ENCODE measurements around the gene SBF2. TPM values are rescaled to one million over a fixed set of nuclear protein-coding genes. Genes with fewer than 3 reads are reported as not detected.

The SBF2 gene
- total RNA-seq, 4 donors from 2014 or later = 19.3 to 28.1 (median 25.8) TPM

- Histone ChIP-seq H3K36me3 (no peaks in the 10 kb centered on the region), H3K4me3 (no peak overlapping the region), H3K9me3 (no peaks in the 10 kb centered on the region), H3K27me3 (no peaks in the 10 kb centered on the region), H3K27ac (no peak overlapping the region), H3K4me1 (peaks cover 16 to 21% of the 10 kb centered on the region in 2 donors)
- intact Hi-C loops (cut with DNase I; ENCODE audit: low total_unique reads) (no loop called here), in situ Hi-C loops (cut with MboI; ENCODE audit: low sequenced_read_pairs in 4 of 4) (loop anchor here in 1 of 4 donors (25.0 kb wide), 1 partner anchor 90 kb away; the partner anchor contains the start of gene ADM)
- TF ChIP-seq, protein P1, sequence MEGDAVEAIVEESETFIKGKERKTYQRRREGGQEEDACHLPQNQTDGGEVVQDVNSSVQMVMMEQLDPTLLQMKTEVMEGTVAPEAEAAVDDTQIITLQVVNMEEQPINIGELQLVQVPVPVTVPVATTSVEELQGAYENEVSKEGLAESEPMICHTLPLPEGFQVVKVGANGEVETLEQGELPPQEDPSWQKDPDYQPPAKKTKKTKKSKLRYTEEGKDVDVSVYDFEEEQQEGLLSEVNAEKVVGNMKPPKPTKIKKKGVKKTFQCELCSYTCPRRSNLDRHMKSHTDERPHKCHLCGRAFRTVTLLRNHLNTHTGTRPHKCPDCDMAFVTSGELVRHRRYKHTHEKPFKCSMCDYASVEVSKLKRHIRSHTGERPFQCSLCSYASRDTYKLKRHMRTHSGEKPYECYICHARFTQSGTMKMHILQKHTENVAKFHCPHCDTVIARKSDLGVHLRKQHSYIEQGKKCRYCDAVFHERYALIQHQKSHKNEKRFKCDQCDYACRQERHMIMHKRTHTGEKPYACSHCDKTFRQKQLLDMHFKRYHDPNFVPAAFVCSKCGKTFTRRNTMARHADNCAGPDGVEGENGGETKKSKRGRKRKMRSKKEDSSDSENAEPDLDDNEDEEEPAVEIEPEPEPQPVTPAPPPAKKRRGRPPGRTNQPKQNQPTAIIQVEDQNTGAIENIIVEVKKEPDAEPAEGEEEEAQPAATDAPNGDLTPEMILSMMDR (IDR thresholded peaks at IDR 0.05 in 4 of 5, conservative IDR thresholded peaks at IDR 0.05 in 1 of 5) = no peak
- TF ChIP-seq POLR2A (IDR thresholded peaks at IDR 0.05) = no peak
- DNase-seq (no peak), ATAC-seq (no peak)
These were observed 71.6 kb downstream of the SBF2 start for GRCh38 chr11:10222399-10222798.

DNA sequence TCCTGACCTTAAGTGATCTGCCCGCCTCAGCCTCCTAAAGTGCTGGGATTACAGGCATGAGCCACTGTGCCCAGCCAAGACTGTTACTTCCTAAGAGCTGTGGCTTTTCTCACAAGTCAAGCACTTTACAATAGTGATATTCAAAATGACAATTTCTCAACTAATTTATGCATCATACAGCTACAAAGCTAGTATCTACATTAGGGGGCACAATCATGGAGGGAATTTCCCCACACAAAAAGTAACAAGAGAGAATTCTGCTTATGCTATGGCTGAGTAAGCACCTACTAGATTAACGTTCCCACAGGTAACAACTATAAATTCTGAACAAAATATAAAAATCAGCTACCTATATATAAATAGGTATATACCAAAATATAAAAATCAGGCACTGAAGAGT is 72.7 kb downstream of the SBF2 start:
- no peaks in the 10 kb centered on the region for H3K36me3 ChIP-seq
- H3K27ac ChIP-seq = no peak overlapping the region
- no peaks in the 10 kb centered on the region for H3K9me3 ChIP-seq
- no peaks in the 10 kb centered on the region for H3K27me3 ChIP-seq
- no peak for TF ChIP-seq POLR2A (IDR thresholded peaks at IDR 0.05)
- TF ChIP-seq, protein P1 (IDR thresholded peaks at IDR 0.05 in 4 of 5, conservative IDR thresholded peaks at IDR 0.05 in 1 of 5) = no peak
- no peak overlapping the region for H3K4me3 ChIP-seq
- in situ Hi-C loops (cut with MboI; ENCODE audit: low sequenced_read_pairs in 4 of 4) = loop anchor here in 1 of 4 donors (25.0 kb wide), 1 partner anchor 91 kb away; the partner anchor contains the start of gene ADM
- ATAC-seq (no peak), DNase-seq (no peak)
- peaks cover 16 to 21% of the 10 kb centered on the region in 2 donors for H3K4me1 ChIP-seq
- intact Hi-C loops (cut with DNase I; ENCODE audit: low total_unique reads) = no loop called here

DNA sequence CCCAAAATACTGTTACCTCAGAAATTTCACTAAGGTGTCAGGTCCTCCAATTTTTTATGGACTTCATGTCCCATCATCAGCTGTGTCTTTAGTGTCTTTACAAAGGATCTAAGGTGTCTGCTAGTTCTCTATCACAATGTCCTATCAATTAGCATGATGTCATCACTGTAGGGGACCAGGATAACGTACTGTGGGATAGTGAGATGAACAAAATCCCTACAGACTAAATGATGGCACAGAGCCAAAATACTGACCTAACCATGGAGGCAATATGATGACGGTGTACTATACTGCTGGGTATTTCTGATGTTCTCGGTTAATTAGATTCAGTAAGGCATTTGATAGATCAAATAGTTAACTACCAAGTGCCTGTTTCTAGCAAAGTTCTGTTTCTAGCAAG is 82.5 kb downstream of the SBF2 start:
- Histone ChIP-seq H3K4me3 (no peak overlapping the region), H3K27ac (no peak overlapping the region), H3K36me3 (no peaks in the 10 kb centered on the region), H3K4me1 (peaks cover 0 to 7% of the 10 kb centered on the region in 2 donors), H3K9me3 (no peaks in the 10 kb centered on the region), H3K27me3 (no peaks in the 10 kb centered on the region)
- TF ChIP-seq, protein P1 (IDR thresholded peaks at IDR 0.05 in 4 of 5, conservative IDR thresholded peaks at IDR 0.05 in 1 of 5) = no peak
- TF ChIP-seq POLR2A (IDR thresholded peaks at IDR 0.05) = no peak
- DNase-seq = no peak
- in situ Hi-C loops (cut with MboI; ENCODE audit: low sequenced_read_pairs in 4 of 4) (loop anchor here in 1 of 4 donors (25.0 kb wide), 1 partner anchor 101 kb away; the partner anchor contains the start of gene ADM), intact Hi-C loops (cut with DNase I; ENCODE audit: low total_unique reads) (no loop called here)
- ATAC-seq = no peak

- H3K9me3 ChIP-seq = no peaks in the 10 kb centered on the region
- ATAC-seq (no peak), DNase-seq (no peak)
- H3K4me3 ChIP-seq = no peak overlapping the region
- TF ChIP-seq POLR2A (IDR thresholded peaks at IDR 0.05) = no peak
- TF ChIP-seq, protein P1 (IDR thresholded peaks at IDR 0.05 in 4 of 5, conservative IDR thresholded peaks at IDR 0.05 in 1 of 5) = no peak
- in situ Hi-C loops (cut with MboI; ENCODE audit: low sequenced_read_pairs in 4 of 4) = loop anchor here (5.0 to 25.0 kb wide), 4 partner anchors 93 to 115 kb away; partner anchors contain the start of gene ADM (in 1 of the 4)
- no peak overlapping the region for H3K27ac ChIP-seq
- H3K36me3 ChIP-seq = no peaks in the 10 kb centered on the region
- H3K27me3 ChIP-seq = no peaks in the 10 kb centered on the region
- H3K4me1 ChIP-seq = peaks cover 0 to 7% of the 10 kb centered on the region in 2 donors
- intact Hi-C loops (cut with DNase I; ENCODE audit: low total_unique reads) = loop anchor here (2.0 to 5.0 kb wide), 3 partner anchors 113 to 452 kb away; no protein-coding TSS in a partner anchor
These were observed 84.7 kb downstream of the SBF2 start for GRCh38 chr11:10209326-10209725.

Data from gastrocnemius medialis (tissue), 4 donors.